HepG2 (cell line): ENCODE results near the gene KCNF1. TPM values are rescaled to one million over a fixed set of nuclear protein-coding genes. Genes with fewer than 3 reads are reported as not detected.
A peak's percentile ranks its signal among the peaks of the same experiment; 100 is the strongest.

Experiments used
- ATAC-seq: fragments of 200-7000 bp; cut with Tn5 transposase; 3 replicates; pipeline ENCODE4 v1.9.1; 2020; ENCODE audit warnings: mild to moderate bottlenecking, moderate library complexity
- BruUV-seq: library from RNA; stranded (reverse); fragments of 400-500 nt; replicated peaks from 2 replicates; lab custom pipeline; 2021; lab: Mats Ljungman, UMichigan
- CTCF ChIA-PET: fragments of 300-600 bp; formaldehyde crosslinking; extraction: SDS; loops from one replicate; lab custom pipeline; 2021; ENCODE audit warnings: low total read pairs, inconsistent platforms, low intra/inter-chr PET ratio; lab: Yijun Ruan, JAX
- POLR2A ChIA-PET: fragments of 350-600 bp; sonication (Branson Sonifier 250); formaldehyde crosslinking; loops from one replicate; lab custom pipeline; 2020; ENCODE audit warnings: antibody characterized with exemption, inconsistent platforms; lab: Yijun Ruan, JAX
- DNase-seq: peaks from one replicate; pipeline ENCODE4 v3.0.0-alpha.2; 2015; ENCODE audit warnings: low spot score
- FAIRE-seq: peaks from 3 replicates; lab custom pipeline; 2011; peaks lifted over from hg19 to GRCh38; lab: Jason Lieb, UNC
- H2AFZ ChIP-seq: one replicate; pipeline ENCODE4 v1.6.1; 2011; ENCODE audit warnings: low read length, inconsistent platforms
- H3K27ac ChIP-seq: fragments of 300-600 bp; 3 replicates; pipeline ENCODE4 v1.8.0; 2011; ENCODE audit warnings: mixed run types, mild to moderate bottlenecking, mixed read lengths, low read length, inconsistent platforms; ENCODE audit not compliant: insufficient read depth; ENCODE audit errors: extremely low read length
- H3K27me3 ChIP-seq, 2 experiments: fragments of 200-600 bp in 1 of 2; 2 replicates in 1 of 2; 3 replicates in 1 of 2; pipeline versions ENCODE4 v1.6.0 to v1.8.0; 2011; ENCODE audit warnings: low read length in 2 of 2, mild to moderate bottlenecking in 2 of 2, moderate library complexity in 2 of 2, inconsistent platforms in 1 of 2; ENCODE audit not compliant: insufficient read depth in 2 of 2, control insufficient read depth in 1 of 2
- H3K36me3 ChIP-seq, 2 experiments: fragments of 200-600 bp in 1 of 2; replicated peaks in 1 of 2; 2 replicates in 1 of 2; 3 replicates in 1 of 2; pipeline versions ENCODE4 v1.5.1 to v1.8.0; 2011; ENCODE audit warnings: low read length in 2 of 2, inconsistent platforms in 1 of 2; ENCODE audit not compliant: insufficient read depth in 2 of 2, control insufficient read depth in 1 of 2
- H3K4me1 ChIP-seq: 2 replicates; pipeline ENCODE4 v1.5.1; 2012; ENCODE audit warnings: low read length, inconsistent platforms; ENCODE audit not compliant: insufficient read depth
- H3K4me2 ChIP-seq: 2 replicates; pipeline ENCODE4 v1.6.0; 2011; ENCODE audit warnings: low read depth, low read length, inconsistent platforms
- H3K4me3 ChIP-seq, 3 experiments: fragments of 200-600 bp in 1 of 3; sonication (generic), shearing (Covaris generic) in 1 of 3; replicated peaks in 1 of 3; 2 replicates each; pipeline ENCODE4 v1.5.1; 2011 to 2016; ENCODE audit warnings: low read length in 3 of 3, inconsistent platforms in 2 of 3, low read depth in 2 of 3, mild to moderate bottlenecking in 2 of 3, control low read depth in 1 of 3, mixed read lengths in 1 of 3; ENCODE audit not compliant: insufficient read depth in 1 of 3
- H3K79me2 ChIP-seq: one replicate; pipeline ENCODE4 v1.6.1; 2011; ENCODE audit warnings: low read length, inconsistent platforms; ENCODE audit not compliant: insufficient read depth
- H3K9ac ChIP-seq: 2 replicates; pipeline ENCODE4 v1.6.0; 2011; ENCODE audit warnings: mild to moderate bottlenecking, low read depth, low read length, inconsistent platforms; ENCODE audit not compliant: insufficient read depth
- H3K9me3 ChIP-seq: 2 replicates; pipeline ENCODE4 v1.5.1; 2012; ENCODE audit warnings: mild to moderate bottlenecking, low read length
- H4K20me1 ChIP-seq: 2 replicates; pipeline ENCODE4 v1.6.0; 2011; ENCODE audit warnings: inconsistent platforms, mild to moderate bottlenecking, low read length, moderate library complexity; ENCODE audit not compliant: insufficient read depth
- ATF7-NPFF ChIP-seq: sonication (generic); formaldehyde crosslinking; IDR thresholded peaks from 2 replicates; pipeline ENCODE4 v1.8.1; 2023; ENCODE audit warnings: mild to moderate bottlenecking, low read depth, missing genetic modification reagents, moderate library complexity
- MAFG ChIP-seq: sonication (generic); formaldehyde crosslinking; IDR thresholded peaks from 2 replicates; pipeline ENCODE4 v1.5.1; 2020; ENCODE audit warnings: mild to moderate bottlenecking, missing genetic modification reagents
- MAZ ChIP-seq, 2 experiments: sonication (generic) in 1 of 2; formaldehyde crosslinking in 1 of 2; IDR thresholded peaks; 2 replicates each; pipeline versions ENCODE4 v1.5.0 to v1.6.1; 2012 to 2020; ENCODE audit warnings: low read depth in 2 of 2, mild to moderate bottlenecking in 2 of 2, borderline replicate concordance in 1 of 2, improper control_type of control experiment in 1 of 2, low read length in 1 of 2, missing genetic modification reagents in 1 of 2, moderate library complexity in 1 of 2
- MTF1 ChIP-seq: sonication (generic); formaldehyde crosslinking; IDR thresholded peaks from 2 replicates; pipeline ENCODE4 v1.5.0; 2020; ENCODE audit warnings: missing genetic modification reagents
- NFIB ChIP-seq: sonication (generic); formaldehyde crosslinking; IDR thresholded peaks from 2 replicates; pipeline ENCODE4 v1.9.0; 2021; ENCODE audit warnings: missing genetic modification reagents, mild to moderate bottlenecking, borderline replicate concordance
- PPARG ChIP-seq: conservative IDR thresholded peaks from 2 replicates; pipeline ENCODE4 v1.6.1; 2016; ENCODE audit warnings: missing biosample characterization, missing genetic modification reagents
- SNAPC2 ChIP-seq: sonication (generic); formaldehyde crosslinking; IDR thresholded peaks from 2 replicates; pipeline ENCODE4 v1.8.1; 2022; ENCODE audit warnings: mild to moderate bottlenecking, missing genetic modification reagents
- THAP8 ChIP-seq: sonication (generic); formaldehyde crosslinking; IDR thresholded peaks from 2 replicates; pipeline ENCODE4 v1.5.1; 2020; ENCODE audit warnings: missing genetic modification reagents, mild to moderate bottlenecking, borderline replicate concordance
- ZNF652 ChIP-seq: IDR thresholded peaks from 2 replicates; pipeline ENCODE4 v1.6.1; 2016; ENCODE audit warnings: low read depth, borderline replicate concordance
- ZNF792 ChIP-seq: IDR thresholded peaks from 2 replicates; pipeline ENCODE4 v1.6.1; 2016
- ZSCAN21 ChIP-seq: sonication (generic); formaldehyde crosslinking; IDR thresholded peaks from 2 replicates; pipeline ENCODE4 v1.8.0; 2022; ENCODE audit warnings: mild to moderate bottlenecking, missing genetic modification reagents, moderate library complexity, borderline replicate concordance
- WGBS: methylation state at CpG from one replicate; pipeline ENCODE4 v1.1.6; 2017; ENCODE audit warnings: low lambda C conversion rate; 5-methylcytosine and 5-hydroxymethylcytosine counted together
- in situ Hi-C: cut with HindIII; loops from 2 replicates; pipeline ENCODE4 v1.10.0; 2017; ENCODE audit warnings: low pct_unique_long_range_greater_than_20kb; ENCODE audit not compliant: extremely low pct_ligation_motif_present
- intact Hi-C: fragments of 100-400 bp; cut with micrococcal nuclease; formaldehyde crosslinking; loops from one replicate; pipeline ENCODE4 v1.10.0; 2022; ENCODE audit not compliant: unreplicated experiment
- polyA plus RNA-seq, 8 experiments: library from polyadenylated mRNA; depleted of rRNA in 3 of 8; stranded (reverse) in 7 of 8; unstranded in 1 of 8; fragments of >200 nt; fragmentation: Illumina TruSeq in 4 of 8; extraction: Trizol in 4 of 8; gene quantifications; 2 replicates each; pipeline versions ENCODE4 v1.2.1 to v1.2.3, GENCODE V29; 2011 to 2016; ENCODE audit warnings: low read depth in 4 of 8, missing spikeins in 1 of 8, mixed read lengths in 1 of 8; ENCODE audit not compliant: insufficient read depth in 1 of 8
- total RNA-seq, 5 experiments: library from RNA; depleted of rRNA; stranded (reverse); fragments of >200 nt; fragmentation: Illumina TruSeq; extraction: Trizol; gene quantifications; 2 replicates each; pipeline ENCODE4 v1.2.3, GENCODE V29; 2016; ENCODE audit warnings: low read depth in 1 of 5
- TF ChIP-seq, protein P1 (sequence below): sonication (generic); formaldehyde crosslinking; IDR thresholded peaks from 2 replicates; pipeline ENCODE4 v1.5.1; 2020; ENCODE audit warnings: missing genetic modification reagents, mild to moderate bottlenecking, borderline replicate concordance

The KCNF1 gene
- total and polyA plus RNA-seq, 2 of the 13 experiments (the other 11 are each of a cell fraction or from before 2014, with no cell fraction given): 0.09 to 0.12 TPM

DNA sequence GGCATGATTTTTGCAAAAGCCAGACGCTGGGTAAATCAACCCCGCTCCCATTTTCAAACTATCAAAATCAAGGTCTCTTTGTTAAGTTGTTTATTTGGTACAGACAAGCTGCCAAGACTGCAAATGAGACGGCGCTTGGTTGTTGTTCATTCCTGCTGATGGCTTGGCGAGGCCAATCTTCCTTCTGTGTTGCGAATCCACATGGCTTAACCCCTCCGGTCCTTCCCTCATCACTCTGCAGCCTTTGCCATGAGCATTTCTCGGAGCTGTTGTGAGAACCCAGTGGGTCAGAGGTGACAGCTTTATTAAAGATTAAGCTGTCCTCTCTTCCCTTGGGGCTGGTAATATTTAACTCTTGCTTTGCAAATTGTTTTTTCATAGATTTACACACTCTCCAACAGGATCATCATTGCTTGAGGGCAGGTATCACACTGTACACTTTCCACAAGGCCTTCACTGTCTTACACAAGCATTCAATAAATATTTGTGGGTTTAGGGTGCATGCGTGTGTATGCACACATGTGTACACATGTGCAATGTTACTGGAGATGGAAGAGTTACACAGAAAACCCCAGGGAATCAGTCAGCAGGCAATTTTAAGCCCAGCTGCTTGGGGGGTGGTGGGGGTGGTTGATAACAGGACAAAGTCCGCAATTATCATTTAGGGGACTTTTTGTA is 27.8 kb upstream of the KCNF1 start:
- ChIA-PET POLR2A (no interaction called here), CTCF (no interaction called here)
- H3K79me2 ChIP-seq: no peaks in the 10 kb centered on the region
- BruUV-seq: no TSS peak
- no peak overlapping the region for H2AFZ ChIP-seq
- in situ Hi-C loops (no loop called here), intact Hi-C loops (no loop called here)
- ATAC-seq: peak; percentile 38
- no peak overlapping the region for H3K9ac ChIP-seq
- H3K9me3 ChIP-seq: no peaks in the 10 kb centered on the region
- no peaks in the 10 kb centered on the region for H3K36me3 ChIP-seq
- no peak overlapping the region for H3K27ac ChIP-seq
- no peak for DNase-seq
- no peaks in the 10 kb centered on the region for H4K20me1 ChIP-seq
- peaks cover 34% of the 10 kb centered on the region for H3K4me1 ChIP-seq
- TF ChIP-seq PPARG (CRISPR knock-in tag) (peak; percentile 67), ZNF652 (CRISPR knock-in tag) (peak; percentile 78), THAP8 (CRISPR knock-in tag) (no peak)
- under 1% methylated on average over 10 of the region's 10 CpGs for WGBS
- no peak overlapping the region; a peak in 1 of 6 replicates for H3K4me3 ChIP-seq
- H3K4me2 ChIP-seq: peak overlapping the region; percentile 47
- FAIRE-seq: no peak
- H3K27me3 ChIP-seq: peaks cover 0 to 21% of the 10 kb centered on the region in 2 experiments; a peak in 2 of 5 replicates

DNA sequence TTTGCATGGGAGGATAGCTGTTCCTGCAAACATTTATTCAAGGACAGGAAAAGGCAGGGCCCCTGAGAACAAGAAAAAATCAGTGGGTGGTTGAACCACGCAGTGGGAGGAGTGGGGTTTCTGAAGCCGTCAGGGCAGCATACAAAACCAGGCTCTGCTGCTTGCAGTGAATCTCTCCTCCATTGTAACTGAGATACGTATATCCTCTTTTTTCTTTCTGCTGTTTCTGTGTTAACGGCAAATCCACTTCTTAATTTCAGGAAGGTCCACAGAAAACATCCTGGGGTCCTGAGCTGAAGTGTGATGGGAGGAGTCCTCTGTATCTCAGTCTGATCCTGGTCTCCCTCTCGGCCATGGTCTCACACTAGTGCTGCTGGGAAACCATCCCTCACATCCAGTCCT is 27.2 kb upstream of the KCNF1 start:
- Histone ChIP-seq H3K27me3 (peaks cover 0 to 21% of the 10 kb centered on the region in 2 experiments; a peak in 2 of 5 replicates), H4K20me1 (no peaks in the 10 kb centered on the region), H3K79me2 (no peaks in the 10 kb centered on the region), H3K36me3 (no peaks in the 10 kb centered on the region), H3K4me2 (peak overlapping the region; percentile 47), H3K4me3 (no peak overlapping the region; a peak in 1 of 6 replicates), H3K4me1 (peaks cover 34% of the 10 kb centered on the region), H3K9me3 (no peaks in the 10 kb centered on the region), H2AFZ (no peak overlapping the region), H3K9ac (no peak overlapping the region), H3K27ac (no peak overlapping the region)
- FAIRE-seq (no peak), DNase-seq (no peak), ATAC-seq (no peak)
- WGBS: 7% methylated on average over 5 of the region's 5 CpGs
- in situ Hi-C loops: no loop called here
- BruUV-seq: no TSS peak
- ChIA-PET POLR2A (no interaction called here), CTCF (no interaction called here)
- no peak for TF ChIP-seq MAFG (CRISPR knock-in tag)
- TF ChIP-seq, protein P1, sequence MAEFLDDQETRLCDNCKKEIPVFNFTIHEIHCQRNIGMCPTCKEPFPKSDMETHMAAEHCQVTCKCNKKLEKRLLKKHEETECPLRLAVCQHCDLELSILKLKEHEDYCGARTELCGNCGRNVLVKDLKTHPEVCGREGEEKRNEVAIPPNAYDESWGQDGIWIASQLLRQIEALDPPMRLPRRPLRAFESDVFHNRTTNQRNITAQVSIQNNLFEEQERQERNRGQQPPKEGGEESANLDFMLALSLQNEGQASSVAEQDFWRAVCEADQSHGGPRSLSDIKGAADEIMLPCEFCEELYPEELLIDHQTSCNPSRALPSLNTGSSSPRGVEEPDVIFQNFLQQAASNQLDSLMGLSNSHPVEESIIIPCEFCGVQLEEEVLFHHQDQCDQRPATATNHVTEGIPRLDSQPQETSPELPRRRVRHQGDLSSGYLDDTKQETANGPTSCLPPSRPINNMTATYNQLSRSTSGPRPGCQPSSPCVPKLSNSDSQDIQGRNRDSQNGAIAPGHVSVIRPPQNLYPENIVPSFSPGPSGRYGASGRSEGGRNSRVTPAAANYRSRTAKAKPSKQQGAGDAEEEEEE (CRISPR knock-in tag): no peak
- TF ChIP-seq NFIB (CRISPR knock-in tag): no peak
- no peak for TF ChIP-seq ZNF792
- TF ChIP-seq THAP8 (CRISPR knock-in tag): no peak
- TF ChIP-seq MTF1: no peak
- TF ChIP-seq ZSCAN21 (CRISPR knock-in tag): no peak
- TF ChIP-seq MAZ (IDR thresholded peaks at IDR 0.05; ENCODE audit: borderline replicate concordance, low read depth, low read length): no peak
- no peak for TF ChIP-seq MAZ (CRISPR knock-in tag; IDR thresholded peaks at IDR 0.05; ENCODE audit: low read depth)
- TF ChIP-seq ATF7-NPFF: no peak
- TF ChIP-seq SNAPC2 (CRISPR knock-in tag): no peak
- intact Hi-C loops: no loop called here
